NT2/D1 (cell line): ENCODE data around the gene PRPF6.

Experiments
- SUZ12 ChIP-seq: IDR thresholded peaks from 2 replicates; pipeline ENCODE4 v1.6.1; 2011; ENCODE audit not compliant: insufficient read length, insufficient read depth; ENCODE audit errors: extremely low read depth
- YY1 ChIP-seq: IDR thresholded peaks from 2 replicates; pipeline ENCODE4 v1.6.1; 2011; ENCODE audit not compliant: insufficient read length, insufficient read depth
- ZNF274 ChIP-seq: IDR thresholded peaks from 2 replicates; pipeline ENCODE4 v1.6.1; 2011; ENCODE audit warnings: mild to moderate bottlenecking, low read depth, low read length

GRCh38 chr20:64042054-64042781 lies 61.3 kb downstream of the PRPF6 start:
- peak; percentile 77 for TF ChIP-seq SUZ12
- no peak for TF ChIP-seq ZNF274
- TF ChIP-seq YY1, result no peak
